Memory B cell (primary cell): Measurements from ENCODE around the gene GALNT17.
"Not testable (repeated sequence)": the region's sequence is repeated elsewhere in the genome, so short reads cannot be mapped to it uniquely, and the experiment has no call there.

ENCODE experiments used
- ATAC-seq: fragments of 150-1000 bp; cut with Tn5 transposase; 2 replicates; pipeline ENCODE4 v1.10.0; 2021; ENCODE audit warnings: low read depth, mild to moderate bottlenecking, moderate library complexity
- DNase-seq, 2 donors: peaks; one replicate each; pipeline ENCODE4 v3.0.0; 2022; ENCODE audit warnings: low spot score in 2 of 2
- H3K27ac Mint-ChIP-seq: one replicate; pipeline ENCODE4 v1.8.0; 2022; ENCODE audit warnings: mild to moderate bottlenecking, moderate library complexity, mixed read lengths
- H3K27me3 Mint-ChIP-seq: one replicate; pipeline ENCODE4 v1.8.0; 2022; ENCODE audit warnings: mixed read lengths
- H3K36me3 Mint-ChIP-seq: one replicate; pipeline ENCODE4 v1.8.0; 2022; ENCODE audit warnings: mild to moderate bottlenecking, mixed read lengths
- H3K4me1 Mint-ChIP-seq: one replicate; pipeline ENCODE4 v1.8.0; 2022; ENCODE audit warnings: mixed read lengths
- H3K4me3 Mint-ChIP-seq: one replicate; pipeline ENCODE4 v1.8.0; 2022; ENCODE audit warnings: mild to moderate bottlenecking, moderate library complexity, mixed read lengths
- H3K9me3 Mint-ChIP-seq: one replicate; pipeline ENCODE4 v1.8.0; 2022; ENCODE audit warnings: mixed read lengths

Gene GALNT17

GRCh38 chr7:71547426-71547825, 415.5 kb downstream of the GALNT17 start:
- Mint-ChIP-seq H3K27ac (no peak overlapping the region), H3K4me1 (no peaks in the 10 kb centered on the region), H3K27me3 (no peaks in the 10 kb centered on the region), H3K36me3 (no peaks in the 10 kb centered on the region), H3K9me3 (peaks cover 6% of the 10 kb centered on the region), H3K4me3 (no peak overlapping the region)
- DNase-seq, result no peak
- ATAC-seq, result no peak

- Mint-ChIP-seq H3K4me3 (no peak overlapping the region), H3K36me3 (no peaks in the 10 kb centered on the region), H3K27ac (no peak overlapping the region), H3K27me3 (no peaks in the 10 kb centered on the region), H3K9me3 (peaks cover 6% of the 10 kb centered on the region), H3K4me1 (no peaks in the 10 kb centered on the region)
- ATAC-seq (no peak), DNase-seq (no peak)
These were observed 416.8 kb downstream of the GALNT17 start for GRCh38 chr7:71548746-71549145.

- ATAC-seq (no peak), DNase-seq (no peak)
- H3K27me3 Mint-ChIP-seq, result no peaks in the 10 kb centered on the region
- no peaks in the 10 kb centered on the region for H3K4me1 Mint-ChIP-seq
- no peak overlapping the region for H3K27ac Mint-ChIP-seq
- H3K4me3 Mint-ChIP-seq, result no peak overlapping the region
- H3K9me3 Mint-ChIP-seq, result peaks cover 8% of the 10 kb centered on the region
- no peaks in the 10 kb centered on the region for H3K36me3 Mint-ChIP-seq
These were observed 421.4 kb downstream of the GALNT17 start for GRCh38 chr7:71553306-71553705.

GRCh38 chr7:71555758-71556157, 423.8 kb downstream of the GALNT17 start:
- Mint-ChIP-seq H3K36me3 (no peaks in the 10 kb centered on the region), H3K4me1 (no peaks in the 10 kb centered on the region), H3K4me3 (no peak overlapping the region), H3K27ac (no peak overlapping the region), H3K9me3 (peaks cover 8% of the 10 kb centered on the region), H3K27me3 (no peaks in the 10 kb centered on the region)
- DNase-seq (no peak), ATAC-seq (no peak)

- no peak for DNase-seq
- Mint-ChIP-seq H3K4me3 (no peak overlapping the region), H3K36me3 (no peaks in the 10 kb centered on the region), H3K27ac (no peak overlapping the region), H3K9me3 (peaks cover 3% of the 10 kb centered on the region), H3K4me1 (no peaks in the 10 kb centered on the region), H3K27me3 (no peaks in the 10 kb centered on the region)
- no peak for ATAC-seq
These were observed 427.1 kb downstream of the GALNT17 start for GRCh38 chr7:71558806-71559613.

GRCh38 chr7:71560354-71560995, 428.5 kb downstream of the GALNT17 start:
- Mint-ChIP-seq H3K4me3 (no peak overlapping the region), H3K27ac (no peak overlapping the region), H3K36me3 (no peaks in the 10 kb centered on the region), H3K4me1 (no peaks in the 10 kb centered on the region), H3K27me3 (no peaks in the 10 kb centered on the region), H3K9me3 (peaks cover 1% of the 10 kb centered on the region)
- ATAC-seq (no peak), DNase-seq (no peak)

- H3K27ac Mint-ChIP-seq, result no peak overlapping the region
- H3K36me3 Mint-ChIP-seq, result no peaks in the 10 kb centered on the region
- H3K9me3 Mint-ChIP-seq, result peaks cover 1% of the 10 kb centered on the region
- H3K4me1 Mint-ChIP-seq, result no peaks in the 10 kb centered on the region
- ATAC-seq (no peak), DNase-seq (no peak)
- H3K4me3 Mint-ChIP-seq, result no peak overlapping the region
- H3K27me3 Mint-ChIP-seq, result no peaks in the 10 kb centered on the region
These were observed 431.3 kb downstream of the GALNT17 start for GRCh38 chr7:71563276-71563675.

- H3K27ac Mint-ChIP-seq, result no peak overlapping the region
- no peak overlapping the region for H3K4me3 Mint-ChIP-seq
- no peaks in the 10 kb centered on the region for H3K9me3 Mint-ChIP-seq
- H3K4me1 Mint-ChIP-seq, result no peaks in the 10 kb centered on the region
- no peak for DNase-seq
- ATAC-seq, result no peak
- H3K27me3 Mint-ChIP-seq, result no peaks in the 10 kb centered on the region
- H3K36me3 Mint-ChIP-seq, result no peaks in the 10 kb centered on the region
These were observed 434.4 kb downstream of the GALNT17 start for GRCh38 chr7:71566376-71566775.

GRCh38 chr7:71566991-71567390, 435.0 kb downstream of the GALNT17 start:
- Mint-ChIP-seq H3K4me3 (no peak overlapping the region), H3K27ac (no peak overlapping the region), H3K9me3 (no peaks in the 10 kb centered on the region), H3K27me3 (no peaks in the 10 kb centered on the region), H3K36me3 (no peaks in the 10 kb centered on the region), H3K4me1 (no peaks in the 10 kb centered on the region)
- ATAC-seq (no peak), DNase-seq (no peak)

- Mint-ChIP-seq H3K4me3 (no peak overlapping the region), H3K4me1 (no peaks in the 10 kb centered on the region), H3K27ac (no peak overlapping the region), H3K27me3 (no peaks in the 10 kb centered on the region), H3K9me3 (peaks cover 3% of the 10 kb centered on the region), H3K36me3 (no peaks in the 10 kb centered on the region)
- ATAC-seq, result no peak
- no peak for DNase-seq
These were observed 442.4 kb downstream of the GALNT17 start for GRCh38 chr7:71574153-71574860.

GRCh38 chr7:71580027-71580426, 448.1 kb downstream of the GALNT17 start:
- Mint-ChIP-seq H3K9me3 (no peaks in the 10 kb centered on the region), H3K27ac (no peak overlapping the region), H3K4me3 (no peak overlapping the region), H3K36me3 (no peaks in the 10 kb centered on the region), H3K4me1 (no peaks in the 10 kb centered on the region), H3K27me3 (no peaks in the 10 kb centered on the region)
- DNase-seq (no peak), ATAC-seq (no peak)

- Mint-ChIP-seq H3K27me3 (no peaks in the 10 kb centered on the region), H3K27ac (no peak overlapping the region), H3K4me3 (no peak overlapping the region), H3K4me1 (no peaks in the 10 kb centered on the region), H3K36me3 (no peaks in the 10 kb centered on the region), H3K9me3 (no peaks in the 10 kb centered on the region)
- no peak for DNase-seq
- ATAC-seq, result no peak
These were observed 452.3 kb downstream of the GALNT17 start for GRCh38 chr7:71584256-71584655.

- Mint-ChIP-seq H3K36me3 (no peaks in the 10 kb centered on the region), H3K4me3 (no peak overlapping the region), H3K27ac (no peak overlapping the region), H3K9me3 (peaks cover 7% of the 10 kb centered on the region), H3K27me3 (no peaks in the 10 kb centered on the region), H3K4me1 (no peaks in the 10 kb centered on the region)
- ATAC-seq (no peak), DNase-seq (no peak)
These were observed 459.9 kb downstream of the GALNT17 start for GRCh38 chr7:71591876-71592275.

- not testable (repeated sequence) for H3K36me3 Mint-ChIP-seq, DNase-seq, H3K4me3 Mint-ChIP-seq, H3K4me1 Mint-ChIP-seq, H3K9me3 Mint-ChIP-seq, H3K27ac Mint-ChIP-seq, ATAC-seq, H3K27me3 Mint-ChIP-seq
These were observed 460.4 kb downstream of the GALNT17 start for GRCh38 chr7:71592388-71592787.
